Mesothelial cell of epicardium (in vitro differentiated cells): ENCODE measurements around the gene LLGL1. TPM values are rescaled to one million over a fixed set of nuclear protein-coding genes. Genes with fewer than 3 reads are reported as not detected.
A peak's percentile ranks its signal among the peaks of the same experiment; 100 is the strongest.

Experiments
- DNase-seq, 2 experiments: peaks; one replicate each; pipeline ENCODE4 v3.0.0; 2021; ENCODE audit warnings: low spot score in 2 of 2; ENCODE audit not compliant: unreplicated experiment in 2 of 2
- H3K27ac Mint-ChIP-seq: 2 replicates; pipeline ENCODE4 v1.8.0; 2021; ENCODE audit warnings: mixed read lengths
- H3K27me3 Mint-ChIP-seq: 2 replicates; pipeline ENCODE4 v1.8.0; 2021; ENCODE audit warnings: low read depth, mixed read lengths
- H3K36me3 Mint-ChIP-seq: 2 replicates; pipeline ENCODE4 v1.8.0; 2021; ENCODE audit warnings: mixed read lengths
- H3K4me1 Mint-ChIP-seq: 2 replicates; pipeline ENCODE4 v1.8.0; 2021; ENCODE audit warnings: mixed read lengths
- H3K4me3 Mint-ChIP-seq: 2 replicates; pipeline ENCODE4 v1.8.0; 2021; ENCODE audit warnings: mild to moderate bottlenecking, moderate library complexity, mixed read lengths
- H3K9me3 Mint-ChIP-seq: 2 replicates; pipeline ENCODE4 v1.8.0; 2021; ENCODE audit warnings: mixed read lengths
- total RNA-seq: library from RNA; stranded (reverse); gene quantifications from 3 replicates; pipeline ENCODE4 v1.2.1, GENCODE V29; 2021
- TF ChIP-seq, protein P1 (sequence below): fragments of 200-600 bp; sonication (generic); IDR thresholded peaks from one replicate; pipeline ENCODE4 v1.5.0; 2021; ENCODE audit warnings: antibody characterized with exemption; ENCODE audit not compliant: unreplicated experiment

Gene LLGL1
- total RNA-seq, 1 donor from 2014 or later: 72.1 TPM

- DNase-seq: no peak
- TF ChIP-seq, protein P1, sequence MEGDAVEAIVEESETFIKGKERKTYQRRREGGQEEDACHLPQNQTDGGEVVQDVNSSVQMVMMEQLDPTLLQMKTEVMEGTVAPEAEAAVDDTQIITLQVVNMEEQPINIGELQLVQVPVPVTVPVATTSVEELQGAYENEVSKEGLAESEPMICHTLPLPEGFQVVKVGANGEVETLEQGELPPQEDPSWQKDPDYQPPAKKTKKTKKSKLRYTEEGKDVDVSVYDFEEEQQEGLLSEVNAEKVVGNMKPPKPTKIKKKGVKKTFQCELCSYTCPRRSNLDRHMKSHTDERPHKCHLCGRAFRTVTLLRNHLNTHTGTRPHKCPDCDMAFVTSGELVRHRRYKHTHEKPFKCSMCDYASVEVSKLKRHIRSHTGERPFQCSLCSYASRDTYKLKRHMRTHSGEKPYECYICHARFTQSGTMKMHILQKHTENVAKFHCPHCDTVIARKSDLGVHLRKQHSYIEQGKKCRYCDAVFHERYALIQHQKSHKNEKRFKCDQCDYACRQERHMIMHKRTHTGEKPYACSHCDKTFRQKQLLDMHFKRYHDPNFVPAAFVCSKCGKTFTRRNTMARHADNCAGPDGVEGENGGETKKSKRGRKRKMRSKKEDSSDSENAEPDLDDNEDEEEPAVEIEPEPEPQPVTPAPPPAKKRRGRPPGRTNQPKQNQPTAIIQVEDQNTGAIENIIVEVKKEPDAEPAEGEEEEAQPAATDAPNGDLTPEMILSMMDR: no peak
- Mint-ChIP-seq H3K27ac (no peak overlapping the region), H3K4me3 (no peak overlapping the region), H3K4me1 (peaks cover 12% of the 10 kb centered on the region), H3K27me3 (no peaks in the 10 kb centered on the region), H3K9me3 (no peaks in the 10 kb centered on the region), H3K36me3 (peaks cover 21% of the 10 kb centered on the region)
Measured at GRCh38 chr17:18253187-18253884, 27.9 kb downstream of the LLGL1 start.

GRCh38 chr17:18253947-18254821 is 28.7 kb downstream of the LLGL1 start:
- H3K4me3 Mint-ChIP-seq: no peak overlapping the region
- no peak overlapping the region for H3K27ac Mint-ChIP-seq
- H3K27me3 Mint-ChIP-seq: no peaks in the 10 kb centered on the region
- DNase-seq: no peak
- no peaks in the 10 kb centered on the region for H3K9me3 Mint-ChIP-seq
- peaks cover 13% of the 10 kb centered on the region for H3K4me1 Mint-ChIP-seq
- H3K36me3 Mint-ChIP-seq: peaks cover 21% of the 10 kb centered on the region
- TF ChIP-seq, protein P1: no peak

- peaks cover 20% of the 10 kb centered on the region for H3K36me3 Mint-ChIP-seq
- TF ChIP-seq, protein P1: no peak
- H3K27me3 Mint-ChIP-seq: no peaks in the 10 kb centered on the region
- peaks cover 19% of the 10 kb centered on the region for H3K4me1 Mint-ChIP-seq
- no peaks in the 10 kb centered on the region for H3K9me3 Mint-ChIP-seq
- DNase-seq: no peak
- no peak overlapping the region for H3K4me3 Mint-ChIP-seq
- H3K27ac Mint-ChIP-seq: no peak overlapping the region
Measured at GRCh38 chr17:18254888-18255649, 29.6 kb downstream of the LLGL1 start.

DNA sequence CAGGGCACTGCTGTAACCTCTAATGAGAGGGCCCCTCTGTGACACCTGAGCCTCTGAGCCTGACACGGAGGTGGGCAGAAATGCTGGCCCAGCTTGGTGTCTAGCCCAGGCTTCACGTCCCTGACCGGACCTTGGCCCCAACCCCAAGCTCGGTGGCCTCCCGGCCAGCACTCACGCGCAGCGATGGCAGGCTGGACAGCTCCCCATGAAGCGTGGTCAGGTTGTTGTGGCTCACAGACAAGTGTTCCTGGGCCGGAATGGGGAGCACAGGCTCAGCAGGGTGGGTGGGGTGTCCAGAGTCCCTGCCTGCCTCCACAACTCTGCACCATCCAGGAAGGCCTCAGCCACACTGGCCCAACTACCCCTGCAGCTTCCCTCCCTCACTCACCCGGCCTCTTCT is 30.9 kb downstream of the LLGL1 start:
- Mint-ChIP-seq H3K36me3 (peaks cover 11% of the 10 kb centered on the region), H3K27ac (no peak overlapping the region), H3K4me3 (no peak overlapping the region), H3K9me3 (no peaks in the 10 kb centered on the region), H3K27me3 (no peaks in the 10 kb centered on the region), H3K4me1 (peaks cover 21% of the 10 kb centered on the region)
- TF ChIP-seq, protein P1: no peak
- DNase-seq: no peak

- H3K36me3 Mint-ChIP-seq: peaks cover 7% of the 10 kb centered on the region
- no peaks in the 10 kb centered on the region for H3K27me3 Mint-ChIP-seq
- H3K27ac Mint-ChIP-seq: peak overlapping the region; percentile 72
- DNase-seq: no peak
- peaks cover 25% of the 10 kb centered on the region for H3K4me1 Mint-ChIP-seq
- TF ChIP-seq, protein P1: no peak
- peak overlapping the region; percentile 93 for H3K4me3 Mint-ChIP-seq
- no peaks in the 10 kb centered on the region for H3K9me3 Mint-ChIP-seq
Measured at GRCh38 chr17:18256776-18257175, 31.3 kb downstream of the LLGL1 start.
